HG03175 (cell line): ENCODE data around the gene ZNF26.
"Not testable (repeated sequence)": the region's sequence is repeated elsewhere in the genome, so short reads cannot be mapped to it uniquely, and the experiment has no call there.

Experiments used
- ATAC-seq: cut with Tn5 transposase; IDR thresholded peaks from one replicate; pipeline ENCODE4 v1.9.1; 2021; ENCODE audit warnings: mild to moderate bottlenecking, moderate library complexity; ENCODE audit not compliant: unreplicated experiment

Gene ZNF26

DNA sequence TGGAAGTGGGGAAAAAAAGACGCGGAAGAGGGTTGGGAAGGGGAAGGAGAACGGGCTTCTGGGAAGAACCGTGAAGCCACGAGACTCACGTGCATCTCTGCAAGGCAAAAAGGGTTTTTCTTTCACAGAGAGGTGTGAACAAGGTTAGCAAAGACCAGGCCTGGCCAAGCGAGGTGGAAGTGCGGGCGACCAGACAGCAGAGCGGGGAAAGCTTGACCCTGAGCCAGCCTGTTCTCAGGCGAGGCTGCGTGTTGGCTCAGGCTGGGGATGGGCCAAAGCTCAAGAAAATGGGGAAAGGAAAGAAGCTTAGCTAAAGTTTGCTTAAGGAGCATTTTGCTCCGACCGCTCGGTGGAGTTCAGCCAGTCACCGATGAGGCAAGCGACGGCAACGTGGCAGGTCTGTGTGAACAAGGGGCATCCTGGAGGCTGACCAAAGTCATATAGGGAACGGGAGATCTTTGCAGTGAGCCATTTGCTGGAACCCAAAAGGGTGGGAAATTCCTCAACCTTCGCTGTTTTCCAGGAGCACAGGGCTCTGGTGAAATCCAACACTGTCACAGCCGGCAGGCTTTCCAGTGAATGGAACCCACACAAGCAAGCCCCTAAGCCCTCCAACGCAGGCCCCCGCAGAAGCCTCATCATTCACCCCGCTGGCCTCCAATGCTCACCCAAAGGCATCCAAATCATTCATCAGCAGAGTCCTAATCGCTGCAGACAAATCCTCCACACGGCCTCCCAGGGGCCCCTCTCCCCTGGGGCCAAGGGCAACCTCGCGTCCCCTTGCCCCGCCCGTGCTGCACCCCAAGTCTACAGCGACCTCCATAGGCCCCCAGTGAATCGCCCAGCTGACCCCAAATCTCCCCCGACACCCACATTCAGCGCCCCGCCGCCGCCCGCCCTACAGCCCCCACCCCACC, 30.8 kb upstream of the ZNF26 start:
- peak; percentile 37 for ATAC-seq

DNA sequence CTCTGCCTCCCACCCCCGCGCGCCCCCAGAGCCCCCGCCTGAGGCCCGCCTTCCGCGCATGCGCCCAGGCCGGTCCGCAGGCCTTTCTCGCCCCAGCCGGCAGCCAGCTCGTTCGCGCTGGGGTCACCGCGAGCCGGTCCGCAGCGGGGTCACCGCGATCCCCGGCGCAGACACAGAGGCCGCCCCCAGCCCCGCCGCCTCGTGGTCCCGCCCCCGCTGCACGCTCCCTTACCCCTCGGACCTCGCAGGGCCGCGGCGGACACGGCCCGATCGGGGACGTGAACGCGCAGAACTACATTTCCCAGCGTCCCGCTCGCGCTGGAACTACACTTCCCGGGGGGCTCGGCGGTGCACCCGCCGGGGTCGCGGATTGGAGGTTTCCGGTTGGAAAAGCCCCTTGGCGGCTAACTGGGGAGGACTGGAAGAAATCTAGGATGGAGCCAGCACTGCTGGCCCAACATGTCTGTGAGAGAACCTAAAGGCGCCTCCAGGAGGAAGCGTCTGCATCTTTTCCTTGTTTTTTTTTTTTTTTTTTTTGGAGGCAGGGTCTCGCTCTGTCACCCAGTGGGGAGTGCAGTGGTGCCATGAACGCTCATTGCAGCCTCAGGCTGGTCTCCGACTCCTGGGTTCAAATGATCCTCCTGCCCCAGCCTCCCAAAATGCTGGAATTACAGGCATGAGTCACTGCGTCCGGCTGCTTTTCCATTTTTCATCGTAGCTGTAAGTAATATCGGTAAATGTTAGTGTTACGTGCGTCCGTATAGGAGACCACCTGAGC, 30.0 kb upstream of the ZNF26 start, which contains the start of gene ZNF605:
Gene ZNF605, minus strand, starts transcription at position 296 of the 778 bp plus-strand sequence. CDS start 10,671 bp downstream, outside the sequence.
- peak; percentile 93 for ATAC-seq

DNA sequence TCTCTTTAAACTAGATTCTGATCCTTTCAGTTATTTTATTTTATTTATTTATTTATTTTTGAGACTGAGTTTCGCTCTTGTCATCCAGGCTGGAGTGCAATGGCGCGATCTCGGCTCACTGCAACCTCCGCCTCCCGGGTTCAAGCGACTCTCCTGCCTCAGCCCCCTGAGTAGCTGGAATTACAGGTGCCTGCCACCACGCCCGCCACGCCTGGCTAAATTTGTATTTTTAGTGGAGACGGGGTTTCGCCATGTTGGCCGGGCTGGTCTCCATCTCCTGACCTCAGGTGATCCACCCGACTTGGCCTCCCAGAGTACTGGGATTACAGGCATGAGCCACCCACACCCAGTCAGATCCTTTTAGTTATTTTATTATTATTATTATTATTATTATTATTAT, 24.4 kb upstream of the ZNF26 start:
- not testable (repeated sequence) for ATAC-seq

DNA sequence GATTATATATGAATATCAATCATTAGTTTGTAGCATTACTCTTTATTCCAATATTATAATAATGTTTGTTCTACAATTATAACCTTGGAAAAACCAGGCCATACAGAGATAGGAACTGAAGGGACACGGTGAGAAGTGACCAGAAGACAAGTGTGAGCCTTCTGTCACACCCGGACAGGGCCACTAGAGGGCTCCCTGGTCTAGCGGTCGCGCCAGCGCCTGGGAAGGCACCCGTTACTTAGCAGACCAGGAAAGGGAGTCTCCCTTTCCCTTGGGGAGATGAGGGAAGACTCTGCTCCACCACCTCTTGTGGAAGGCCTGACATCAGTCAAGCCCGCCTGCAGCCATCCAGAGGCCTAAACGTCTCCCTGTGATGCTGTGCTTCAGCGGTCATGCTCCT, 22.2 kb upstream of the ZNF26 start:
- not testable (repeated sequence) for ATAC-seq

- ATAC-seq, result no peak
These were observed 20.4 kb upstream of the ZNF26 start for GRCh38 chr12:132965796-132966195.

- no peak for ATAC-seq
These were observed 19.3 kb upstream of the ZNF26 start for GRCh38 chr12:132966676-132967415.

GRCh38 chr12:132967736-132968135, 18.4 kb upstream of the ZNF26 start:
- no peak for ATAC-seq

DNA sequence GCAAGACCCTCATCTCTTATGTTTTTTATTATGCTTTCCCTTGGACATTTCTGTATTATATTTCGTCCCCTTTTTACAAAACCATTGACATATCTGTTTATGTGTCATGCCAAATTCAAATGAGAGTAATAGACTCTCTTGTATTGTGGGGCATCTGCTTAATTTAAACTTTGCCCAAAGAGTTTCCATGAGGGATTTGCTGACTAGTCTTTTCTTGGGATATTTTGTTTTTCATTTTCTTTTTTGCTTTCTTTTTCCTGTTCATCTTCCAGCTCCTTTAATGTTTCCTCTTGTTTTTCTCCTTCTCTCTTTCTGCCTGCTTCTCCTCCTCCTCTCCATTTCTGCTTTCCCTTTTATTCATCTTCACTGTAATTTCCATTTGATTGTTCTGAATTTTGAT, 13.8 kb upstream of the ZNF26 start:
- ATAC-seq, result no peak

GRCh38 chr12:132976870-132977269, 9.3 kb upstream of the ZNF26 start:
- not testable (repeated sequence) for ATAC-seq

GRCh38 chr12:132986885-132987225, 688 bp downstream of the ZNF26 start:
- ATAC-seq, result peak; percentile 2

- ATAC-seq, result no peak
These were observed 12.6 kb downstream of the ZNF26 start for GRCh38 chr12:132998741-132999140.

DNA sequence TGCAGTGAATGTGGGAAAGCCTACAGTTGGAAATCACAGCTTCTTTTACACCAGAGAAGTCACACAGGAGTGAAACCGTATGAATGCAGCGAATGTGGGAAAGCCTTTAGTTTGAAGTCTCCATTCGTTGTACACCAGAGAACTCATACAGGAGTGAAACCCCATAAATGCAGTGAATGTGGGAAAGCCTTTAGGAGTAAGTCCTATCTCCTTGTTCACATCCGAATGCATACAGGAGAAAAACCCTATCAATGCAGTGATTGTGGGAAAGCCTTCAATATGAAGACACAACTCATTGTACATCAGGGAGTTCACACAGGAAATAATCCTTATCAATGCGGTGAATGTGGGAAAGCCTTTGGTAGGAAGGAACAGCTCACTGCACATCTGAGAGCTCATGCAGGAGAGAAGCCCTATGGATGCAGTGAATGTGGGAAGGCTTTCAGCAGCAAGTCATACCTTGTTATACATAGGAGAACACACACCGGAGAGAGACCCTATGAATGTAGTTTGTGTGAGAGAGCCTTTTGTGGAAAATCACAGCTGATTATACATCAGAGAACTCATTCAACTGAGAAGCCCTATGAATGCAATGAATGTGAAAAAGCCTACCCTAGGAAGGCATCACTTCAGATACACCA, 24.6 kb downstream of the ZNF26 start:
- ATAC-seq, result no peak

- ATAC-seq, result no peak
These were observed 37.4 kb downstream of the ZNF26 start for GRCh38 chr12:133023566-133023965.

GRCh38 chr12:133026996-133027395, 40.8 kb downstream of the ZNF26 start:
- no peak for ATAC-seq

GRCh38 chr12:133037207-133038005, 51.2 kb downstream of the ZNF26 start, which contains the start of gene ZNF84:
ZNF84 (plus strand) TSS chr12:133037509; CDS start chr12:133041468, 3,959 bp downstream.
- peak; percentile 96 for ATAC-seq

DNA sequence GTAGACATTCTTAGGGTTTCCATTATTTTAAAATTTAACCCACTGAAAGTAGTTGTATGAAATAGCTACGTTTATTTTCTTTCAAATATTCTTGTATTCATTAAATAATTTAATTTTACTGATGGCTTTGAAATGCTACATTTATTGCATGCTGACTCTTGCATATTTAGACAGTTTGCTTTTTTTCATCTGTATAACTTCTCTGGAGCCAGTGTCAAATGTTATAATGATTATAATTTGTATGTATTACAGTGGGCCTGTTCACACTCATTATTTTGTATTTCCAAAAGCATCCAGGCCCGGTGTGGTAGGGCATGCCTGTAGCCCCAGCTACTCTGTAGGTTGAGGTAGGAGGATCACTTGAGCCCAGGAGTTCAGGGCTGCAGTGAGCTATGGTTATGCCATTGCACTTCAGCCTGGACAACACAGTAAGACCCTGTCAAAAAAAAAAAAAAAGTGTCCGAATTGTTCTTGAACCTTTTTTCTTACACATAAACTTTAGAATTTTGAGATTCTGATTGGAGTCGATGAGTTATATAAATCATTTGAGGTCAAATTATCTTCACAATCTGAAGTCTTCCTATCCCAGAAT, 52.0 kb downstream of the ZNF26 start:
- ATAC-seq, result no peak

- ATAC-seq, result no peak
These were observed 60.5 kb downstream of the ZNF26 start for GRCh38 chr12:133046698-133047097.

DNA sequence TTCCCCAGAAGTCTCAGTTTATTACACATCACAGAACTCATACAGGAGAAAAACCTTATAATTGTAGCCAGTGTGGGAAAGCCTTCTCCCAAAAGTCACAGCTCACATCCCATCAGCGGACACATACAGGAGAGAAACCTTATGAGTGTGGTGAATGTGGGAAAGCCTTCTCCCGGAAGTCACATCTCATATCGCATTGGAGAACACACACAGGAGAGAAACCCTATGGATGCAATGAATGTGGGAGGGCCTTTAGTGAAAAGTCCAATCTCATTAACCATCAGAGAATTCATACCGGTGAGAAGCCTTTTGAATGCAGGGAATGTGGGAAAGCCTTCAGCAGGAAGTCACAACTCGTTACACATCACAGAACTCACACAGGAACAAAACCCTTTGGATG, 71.3 kb downstream of the ZNF26 start:
- ATAC-seq, result no peak
